T-helper 17 cell (primary cell): ENCODE measurements around the gene PRRG3. TPM values are rescaled to one million over a fixed set of nuclear protein-coding genes. Genes with fewer than 3 reads are reported as not detected.
A peak's percentile ranks its signal among the peaks of the same experiment; 100 is the strongest.
"Not testable (repeated sequence)": the region's sequence is repeated elsewhere in the genome, so short reads cannot be mapped to it uniquely, and the experiment has no call there.

ENCODE experiments used
- ATAC-seq: fragments of 150-1000 bp; cut with Tn5 transposase; 2 replicates; pipeline ENCODE4 v1.10.0; 2021; ENCODE audit warnings: mild to moderate bottlenecking, moderate library complexity
- DNase-seq, 3 donors: peaks; one replicate each; pipeline versions ENCODE4 v3.0.0 to v3.0.0-alpha.2; 2020 to 2021
- H3K9me3 ChIP-seq: one replicate; pipeline ENCODE4 v1.7.0; 2013; ENCODE audit warnings: low read length, mild to moderate bottlenecking; ENCODE audit not compliant: control insufficient read depth, poor library complexity, severe bottlenecking
- H3K27ac Mint-ChIP-seq: one replicate; pipeline ENCODE4 v1.8.0; 2022; ENCODE audit warnings: mild to moderate bottlenecking, moderate library complexity, mixed read lengths
- H3K27me3 Mint-ChIP-seq: one replicate; pipeline ENCODE4 v1.8.0; 2022; ENCODE audit warnings: mixed read lengths
- H3K36me3 Mint-ChIP-seq: one replicate; pipeline ENCODE4 v1.8.0; 2022; ENCODE audit warnings: low read depth, mixed read lengths
- H3K4me1 Mint-ChIP-seq: one replicate; pipeline ENCODE4 v1.8.0; 2022; ENCODE audit warnings: mild to moderate bottlenecking, mixed read lengths
- H3K4me3 Mint-ChIP-seq: one replicate; pipeline ENCODE4 v1.8.0; 2022; ENCODE audit warnings: mild to moderate bottlenecking, moderate library complexity, mixed read lengths
- total RNA-seq, 4 donors: library from RNA in 2 of 4; stranded (reverse) in 2 of 4; gene quantifications; one replicate each; pipeline ENCODE4 v1.2.3 and lab custom pipeline; 2022 to 2026

PRRG3 gene
- total RNA-seq (not detected), total RNA-seq (lab: John Stamatoyannopoulos, UW) (0 reads per million in 2 donors)

GRCh38 chrX:151694661-151695582 is at the start of gene PRRG3:
PRRG3 (plus strand) TSS chrX:151695458; CDS start chrX:151698815, 3,357 bp downstream.
- no peak within 1 kb of the TSS for H3K27ac Mint-ChIP-seq
- no peaks in the 10 kb centered on the region for H3K9me3 ChIP-seq
- no peak within 1 kb of the TSS for H3K4me3 Mint-ChIP-seq
- H3K36me3 Mint-ChIP-seq, result no peaks in the 10 kb centered on the region
- H3K27me3 Mint-ChIP-seq, result peaks cover 21% of the 10 kb centered on the region
- ATAC-seq, result no peak
- H3K4me1 Mint-ChIP-seq, result no peaks in the 10 kb centered on the region
- DNase-seq, result no peak

GRCh38 chrX:151675121-151675746 is 20.0 kb upstream of the PRRG3 start:
- Mint-ChIP-seq H3K4me1 (no peaks in the 10 kb centered on the region), H3K36me3 (no peaks in the 10 kb centered on the region)
- ATAC-seq, result no peak

GRCh38 chrX:151676196-151676595 is 19.1 kb upstream of the PRRG3 start:
- no peaks in the 10 kb centered on the region for H3K4me1 Mint-ChIP-seq
- no peaks in the 10 kb centered on the region for H3K9me3 ChIP-seq
- DNase-seq, result no peak
- no peak for ATAC-seq
- no peak overlapping the region for H3K4me3 Mint-ChIP-seq
- peaks cover 11% of the 10 kb centered on the region for H3K27me3 Mint-ChIP-seq
- no peaks in the 10 kb centered on the region for H3K36me3 Mint-ChIP-seq
- no peak overlapping the region for H3K27ac Mint-ChIP-seq

More at GRCh38 chrX:151675121-151675746, 20.0 kb upstream of the PRRG3 start:
- H3K27ac Mint-ChIP-seq, result no peak overlapping the region
- H3K4me3 Mint-ChIP-seq, result no peak overlapping the region
- peaks cover 12% of the 10 kb centered on the region for H3K27me3 Mint-ChIP-seq
- no peaks in the 10 kb centered on the region for H3K9me3 ChIP-seq
- DNase-seq, result no peak

GRCh38 chrX:151679798-151680402 is 15.4 kb upstream of the PRRG3 start:
- Mint-ChIP-seq H3K36me3 (no peaks in the 10 kb centered on the region), H3K4me3 (no peak overlapping the region), H3K27ac (no peak overlapping the region), H3K4me1 (peaks cover 5% of the 10 kb centered on the region), H3K27me3 (peaks cover 9% of the 10 kb centered on the region)
- no peaks in the 10 kb centered on the region for H3K9me3 ChIP-seq
- DNase-seq, result no peak
- ATAC-seq, result no peak

- Mint-ChIP-seq H3K27me3 (peaks cover 9% of the 10 kb centered on the region), H3K27ac (no peak overlapping the region), H3K4me3 (no peak overlapping the region), H3K36me3 (no peaks in the 10 kb centered on the region), H3K4me1 (peaks cover 5% of the 10 kb centered on the region)
- no peaks in the 10 kb centered on the region for H3K9me3 ChIP-seq
- ATAC-seq, result peak; percentile 39
- peak; percentile 14 to 27 (median 14) for DNase-seq
These were observed 14.5 kb upstream of the PRRG3 start for GRCh38 chrX:151680805-151681204.

- Mint-ChIP-seq H3K4me1 (peaks cover 5% of the 10 kb centered on the region), H3K27me3 (no peaks in the 10 kb centered on the region), H3K36me3 (no peaks in the 10 kb centered on the region), H3K4me3 (no peak overlapping the region), H3K27ac (no peak overlapping the region)
- H3K9me3 ChIP-seq, result no peaks in the 10 kb centered on the region
- DNase-seq, result no peak
- ATAC-seq, result no peak
These were observed 7.6 kb upstream of the PRRG3 start for GRCh38 chrX:151687635-151688034.

GRCh38 chrX:151688695-151689094 is 6.6 kb upstream of the PRRG3 start:
- DNase-seq, result no peak
- ATAC-seq, result no peak
- Mint-ChIP-seq H3K36me3 (no peaks in the 10 kb centered on the region), H3K27me3 (peaks cover 5% of the 10 kb centered on the region), H3K4me1 (no peaks in the 10 kb centered on the region), H3K27ac (no peak overlapping the region), H3K4me3 (no peak overlapping the region)
- H3K9me3 ChIP-seq, result no peaks in the 10 kb centered on the region

GRCh38 chrX:151692825-151693224 is 2.4 kb upstream of the PRRG3 start:
- no peak for DNase-seq
- Mint-ChIP-seq H3K27ac (no peak overlapping the region), H3K4me3 (no peak overlapping the region), H3K36me3 (no peaks in the 10 kb centered on the region), H3K27me3 (peaks cover 21% of the 10 kb centered on the region), H3K4me1 (no peaks in the 10 kb centered on the region)
- ATAC-seq, result no peak
- no peaks in the 10 kb centered on the region for H3K9me3 ChIP-seq

- no peaks in the 10 kb centered on the region for H3K36me3 Mint-ChIP-seq
- no peaks in the 10 kb centered on the region for H3K4me1 Mint-ChIP-seq
- H3K9me3 ChIP-seq, result no peaks in the 10 kb centered on the region
- H3K27ac Mint-ChIP-seq, result no peak overlapping the region
- no peak overlapping the region for H3K4me3 Mint-ChIP-seq
- DNase-seq (no peak), ATAC-seq (no peak)
- peaks cover 21% of the 10 kb centered on the region for H3K27me3 Mint-ChIP-seq
These were observed 1.1 kb upstream of the PRRG3 start for GRCh38 chrX:151694121-151694520.

- H3K36me3 Mint-ChIP-seq, result no peaks in the 10 kb centered on the region
- H3K4me1 Mint-ChIP-seq, result no peaks in the 10 kb centered on the region
- ATAC-seq (no peak), DNase-seq (no peak)
- H3K9me3 ChIP-seq, result no peaks in the 10 kb centered on the region
- no peak overlapping the region for H3K27ac Mint-ChIP-seq
- H3K27me3 Mint-ChIP-seq, result peaks cover 21% of the 10 kb centered on the region
- H3K4me3 Mint-ChIP-seq, result no peak overlapping the region
These were observed 504 bp downstream of the PRRG3 start for GRCh38 chrX:151695583-151696340.

- H3K4me3 Mint-ChIP-seq, H3K36me3 Mint-ChIP-seq, ATAC-seq, H3K9me3 ChIP-seq, DNase-seq, H3K4me1 Mint-ChIP-seq, H3K27ac Mint-ChIP-seq: not testable (repeated sequence)
- H3K27me3 Mint-ChIP-seq, result peaks cover 21% of the 10 kb centered on the region
These were observed 1.8 kb downstream of the PRRG3 start for GRCh38 chrX:151697082-151697481.

GRCh38 chrX:151697522-151697921 is 2.3 kb downstream of the PRRG3 start:
- no peaks in the 10 kb centered on the region for H3K36me3 Mint-ChIP-seq
- peaks cover 21% of the 10 kb centered on the region for H3K27me3 Mint-ChIP-seq
- H3K4me3 Mint-ChIP-seq, result no peak overlapping the region
- H3K4me1 Mint-ChIP-seq, result no peaks in the 10 kb centered on the region
- no peak for ATAC-seq
- no peak overlapping the region for H3K27ac Mint-ChIP-seq
- no peaks in the 10 kb centered on the region for H3K9me3 ChIP-seq
- no peak for DNase-seq

GRCh38 chrX:151698485-151698884 is 3.2 kb downstream of the PRRG3 start:
- H3K4me1 Mint-ChIP-seq, result no peaks in the 10 kb centered on the region
- H3K4me3 Mint-ChIP-seq, result no peak overlapping the region
- ATAC-seq, result no peak
- no peak for DNase-seq
- no peak overlapping the region for H3K27ac Mint-ChIP-seq
- no peaks in the 10 kb centered on the region for H3K36me3 Mint-ChIP-seq
- H3K9me3 ChIP-seq, result no peaks in the 10 kb centered on the region
- H3K27me3 Mint-ChIP-seq, result peaks cover 16% of the 10 kb centered on the region
